Measurements from ENCODE around the gene CCSER2. TPM values are rescaled to one million over a fixed set of nuclear protein-coding genes. Genes with fewer than 3 reads are reported as not detected.
A peak's percentile ranks its signal among the peaks of the same experiment; 100 is the strongest.

CCSER2 gene
- total RNA-seq, 2 experiments from 2014 or later, result 86.4 to 93.1 TPM

DNA sequence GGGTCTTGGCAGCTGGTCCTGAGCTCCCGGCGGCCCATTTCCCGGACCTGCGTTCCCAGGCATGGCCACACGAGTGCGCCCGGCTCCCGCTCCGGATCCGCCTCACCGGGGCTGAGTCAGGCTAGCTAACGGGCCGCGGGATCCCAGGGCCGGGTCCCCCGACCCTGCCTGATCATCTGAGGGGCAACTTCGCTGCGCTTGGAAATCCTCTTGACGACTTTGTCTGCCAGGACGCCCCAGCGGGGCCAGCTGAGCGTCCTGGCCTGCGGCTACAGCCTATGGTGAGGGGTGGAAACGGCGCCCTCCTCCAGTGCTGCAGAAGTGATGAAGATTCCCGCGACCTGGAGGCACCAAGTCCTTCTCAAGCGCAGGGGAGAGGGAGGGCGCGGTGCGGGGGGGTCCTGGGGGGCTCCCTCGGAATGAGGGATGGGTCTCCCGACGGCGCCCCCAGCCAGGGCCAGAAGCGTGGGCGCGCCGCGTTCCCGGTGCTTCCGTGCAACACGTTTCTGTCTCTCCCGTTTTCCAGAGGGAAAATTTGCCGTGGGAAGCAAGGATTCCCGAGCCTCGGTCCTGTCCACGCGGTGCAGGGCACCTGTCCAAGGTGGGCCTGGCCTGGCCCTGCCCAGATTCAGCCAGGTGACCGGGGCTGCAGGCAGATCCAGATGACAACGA, 212.4 kb downstream of the CCSER2 start:
- peak; percentile 68 for DNase-seq
- no peak overlapping the region for H3K27ac Mint-ChIP-seq
- peaks cover 12% of the 10 kb centered on the region for H3K27me3 Mint-ChIP-seq
- ChIA-PET CTCF (interaction anchor here (0.6 to 4.5 kb wide), 10 partner anchors 9 to 327 kb away, joined by 3 to 21 read pairs (median 5); no protein-coding TSS in a partner anchor), POLR2A (no interaction called here)
- H3K4me3 Mint-ChIP-seq, result peak overlapping the region; percentile 38
- peaks cover 9% of the 10 kb centered on the region for H3K4me1 Mint-ChIP-seq
- no peaks in the 10 kb centered on the region for H3K9me3 Mint-ChIP-seq
- no peaks in the 10 kb centered on the region for H3K36me3 Mint-ChIP-seq (ENCODE audit: low read depth)

DNA sequence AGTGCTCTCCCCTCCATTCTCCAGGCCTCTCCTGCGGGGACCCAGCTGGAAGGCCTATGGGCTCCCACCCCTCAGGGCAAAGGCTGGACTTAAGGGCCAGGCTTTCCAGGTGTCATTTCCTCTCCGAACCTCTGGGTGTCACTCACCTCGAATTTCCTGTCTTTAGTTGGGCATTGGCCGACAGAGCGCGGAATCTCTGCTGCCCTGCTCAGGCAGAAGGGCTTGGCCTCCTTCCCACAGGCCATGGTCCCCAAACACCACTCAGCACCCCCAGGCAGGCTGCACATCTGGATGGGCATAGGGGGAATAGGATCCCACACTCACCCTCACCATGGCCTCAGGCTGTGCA, 212.9 kb downstream of the CCSER2 start:
- H3K4me1 Mint-ChIP-seq, result peaks cover 9% of the 10 kb centered on the region
- no peaks in the 10 kb centered on the region for H3K9me3 Mint-ChIP-seq
- H3K4me3 Mint-ChIP-seq, result peak overlapping the region; percentile 38
- POLR2A ChIA-PET, result no interaction called here
- no peaks in the 10 kb centered on the region for H3K36me3 Mint-ChIP-seq (ENCODE audit: low read depth)
- peaks cover 16% of the 10 kb centered on the region for H3K27me3 Mint-ChIP-seq
- H3K27ac Mint-ChIP-seq, result no peak overlapping the region
- DNase-seq, result no peak
- CTCF ChIA-PET, result interaction anchor here (1.4 to 4.5 kb wide), 5 partner anchors 10 to 284 kb away, joined by 4 to 21 read pairs (median 11); no protein-coding TSS in a partner anchor

DNA sequence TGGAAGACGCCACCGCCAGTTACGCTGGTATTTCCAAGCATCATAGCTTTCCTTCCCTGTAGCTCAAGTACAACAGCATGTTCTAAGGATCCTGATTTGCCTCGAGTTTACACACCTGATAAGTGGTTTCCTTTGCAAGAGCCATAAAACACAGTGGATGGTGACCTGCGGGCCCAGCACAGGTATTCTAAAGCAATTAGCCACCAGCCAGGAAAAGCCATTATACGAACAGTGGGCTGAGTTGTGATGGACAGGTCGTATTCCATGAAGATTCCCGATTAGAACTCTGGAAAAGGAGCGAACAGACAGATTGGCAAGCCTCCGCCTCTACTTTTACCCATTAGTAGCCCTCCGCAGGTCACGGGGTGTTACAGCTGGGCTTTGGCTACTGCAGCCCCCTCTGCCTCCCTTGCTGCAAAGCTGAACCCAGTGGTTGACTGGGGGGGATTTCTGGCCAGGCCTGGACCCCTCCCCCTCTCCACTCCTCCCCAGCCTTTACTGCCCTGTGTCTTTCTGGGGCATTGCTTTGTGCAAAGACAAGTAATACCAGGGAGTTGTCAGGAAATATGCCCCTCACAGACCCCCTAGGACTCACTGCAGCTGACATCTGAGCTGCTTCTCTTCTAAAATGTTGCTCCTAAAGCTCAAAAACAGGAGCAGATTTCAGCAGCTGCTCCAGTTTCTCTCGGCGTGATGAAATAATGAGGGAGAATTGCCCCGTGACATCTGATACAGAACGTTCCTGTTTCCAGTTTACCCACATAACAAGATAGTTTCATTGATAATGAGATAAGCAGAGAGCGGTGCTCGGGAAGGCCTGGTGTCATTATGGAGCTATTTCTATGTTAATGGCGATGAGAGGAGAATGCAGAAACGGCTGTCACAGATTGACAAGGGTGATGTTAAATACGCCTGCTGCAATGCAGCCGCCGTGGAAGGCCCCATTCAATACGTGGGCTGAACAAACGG, 214.4 kb downstream of the CCSER2 start:
- no peak overlapping the region for H3K4me3 Mint-ChIP-seq
- no peak overlapping the region for H3K27ac Mint-ChIP-seq
- DNase-seq, result no peak
- peaks cover 17% of the 10 kb centered on the region for H3K27me3 Mint-ChIP-seq
- peaks cover 7% of the 10 kb centered on the region for H3K4me1 Mint-ChIP-seq
- no peaks in the 10 kb centered on the region for H3K36me3 Mint-ChIP-seq (ENCODE audit: low read depth)
- ChIA-PET CTCF (interaction anchor here (2.6 to 4.5 kb wide), 2 partner anchors 12 to 276 kb away, joined by 14 to 21 read pairs; no protein-coding TSS in a partner anchor), POLR2A (no interaction called here)
- no peaks in the 10 kb centered on the region for H3K9me3 Mint-ChIP-seq

DNA sequence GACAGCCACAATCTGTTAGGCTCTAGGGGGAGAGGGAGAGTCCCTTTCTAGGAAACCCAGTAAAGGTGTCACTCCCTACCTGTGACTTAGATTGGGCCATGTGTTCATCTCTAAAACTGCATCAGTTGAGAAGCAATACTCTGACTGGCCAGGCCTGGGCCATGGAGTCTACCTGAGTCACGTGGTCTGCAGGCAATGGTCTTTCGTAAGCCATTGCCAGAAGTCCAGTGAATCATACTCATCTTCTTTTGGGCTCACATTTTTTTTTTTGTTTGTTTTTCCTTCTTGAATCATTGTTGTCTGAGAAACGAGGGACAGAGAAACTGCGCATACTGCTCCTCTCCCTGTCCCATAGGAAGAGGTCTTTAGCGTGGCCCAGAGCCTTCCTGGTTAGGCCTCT, 215.6 kb downstream of the CCSER2 start:
- no peak overlapping the region for H3K4me3 Mint-ChIP-seq
- H3K36me3 Mint-ChIP-seq (ENCODE audit: low read depth), result no peaks in the 10 kb centered on the region
- peaks cover 19% of the 10 kb centered on the region for H3K27me3 Mint-ChIP-seq
- DNase-seq, result no peak
- ChIA-PET CTCF (interaction anchor here (4.5 kb wide), 1 partner anchor 277 kb away, joined by 21 read pairs; no protein-coding TSS in a partner anchor), POLR2A (no interaction called here)
- H3K27ac Mint-ChIP-seq, result no peak overlapping the region
- peaks cover 7% of the 10 kb centered on the region for H3K4me1 Mint-ChIP-seq
- no peaks in the 10 kb centered on the region for H3K9me3 Mint-ChIP-seq

DNA sequence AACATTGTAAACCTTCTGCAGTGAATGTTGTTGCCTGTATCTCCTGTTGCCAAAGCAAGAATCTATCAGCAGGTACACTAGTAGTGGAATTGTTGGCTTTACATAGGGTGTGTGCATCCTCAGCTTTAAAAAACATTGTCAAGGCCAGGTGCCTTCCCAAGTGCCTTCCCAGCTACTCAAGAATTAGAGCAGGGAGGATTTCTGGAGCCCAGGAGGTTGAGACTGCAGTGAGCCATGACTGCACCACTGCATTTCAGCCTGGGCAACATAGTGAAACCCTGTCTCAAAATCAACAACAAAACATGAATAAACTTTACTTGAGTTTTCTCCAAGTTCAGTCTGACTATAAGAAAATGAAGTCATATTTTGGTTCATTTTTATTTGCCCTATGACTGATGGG, 217.3 kb downstream of the CCSER2 start:
- no peak for DNase-seq
- no peak overlapping the region for H3K4me3 Mint-ChIP-seq
- H3K27ac Mint-ChIP-seq, result no peak overlapping the region
- H3K4me1 Mint-ChIP-seq, result peaks cover 6% of the 10 kb centered on the region
- peaks cover 19% of the 10 kb centered on the region for H3K27me3 Mint-ChIP-seq
- no peaks in the 10 kb centered on the region for H3K36me3 Mint-ChIP-seq (ENCODE audit: low read depth)
- no peaks in the 10 kb centered on the region for H3K9me3 Mint-ChIP-seq
- CTCF ChIA-PET, result interaction anchor here (1.0 kb wide), 1 partner anchor 9 kb away, joined by 3 read pairs; no protein-coding TSS in a partner anchor
- POLR2A ChIA-PET, result no interaction called here

DNA sequence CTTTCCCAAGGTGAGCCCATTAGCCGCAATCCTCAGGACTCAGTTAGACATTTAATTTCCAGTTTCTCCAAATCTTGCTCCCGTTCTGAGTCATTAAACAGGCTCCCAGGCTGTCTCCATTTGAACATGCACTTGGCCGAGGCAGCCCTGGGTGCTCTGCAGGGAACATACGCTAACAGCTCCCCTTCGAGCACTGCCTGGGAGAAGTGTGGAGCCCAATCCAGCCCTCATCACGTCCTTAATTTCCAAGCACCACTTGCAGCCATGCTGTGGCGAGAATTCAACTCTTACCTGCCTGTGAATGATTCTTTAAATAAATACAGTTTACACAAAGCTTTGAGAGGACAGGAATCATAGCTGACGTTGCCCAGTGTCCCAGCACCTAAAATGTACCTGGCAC, 218.2 kb downstream of the CCSER2 start:
- Mint-ChIP-seq H3K4me3 (no peak overlapping the region), H3K36me3 (ENCODE audit: low read depth) (no peaks in the 10 kb centered on the region), H3K9me3 (no peaks in the 10 kb centered on the region), H3K4me1 (no peaks in the 10 kb centered on the region), H3K27me3 (peaks cover 14% of the 10 kb centered on the region), H3K27ac (no peak overlapping the region)
- DNase-seq, result no peak
- ChIA-PET POLR2A (no interaction called here), CTCF (no interaction called here)

DNA sequence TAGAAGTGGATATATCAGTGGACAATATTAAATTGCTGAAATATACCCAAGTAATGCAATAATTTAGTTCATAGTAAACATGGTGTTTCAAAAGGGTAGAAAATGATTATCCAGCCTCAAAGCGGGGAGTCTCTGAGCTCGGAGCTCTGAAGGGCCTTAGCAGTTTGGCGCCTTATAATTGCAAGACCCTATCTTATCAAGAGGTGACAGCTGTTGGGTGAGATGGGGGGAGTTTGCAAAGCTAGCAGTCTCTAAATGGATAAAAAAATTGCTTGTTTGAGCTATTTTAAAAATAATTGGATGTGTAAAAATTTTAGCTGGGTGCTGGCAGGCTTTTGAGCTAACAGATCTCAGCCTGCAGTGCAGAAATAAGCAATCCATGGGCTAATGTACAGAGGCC, 219.2 kb downstream of the CCSER2 start:
- Mint-ChIP-seq H3K9me3 (no peaks in the 10 kb centered on the region), H3K36me3 (ENCODE audit: low read depth) (no peaks in the 10 kb centered on the region), H3K27me3 (peaks cover 14% of the 10 kb centered on the region), H3K4me3 (no peak overlapping the region), H3K4me1 (no peaks in the 10 kb centered on the region), H3K27ac (no peak overlapping the region)
- ChIA-PET POLR2A (no interaction called here), CTCF (interaction anchor here (0.7 to 1.2 kb wide), 2 partner anchors 281 to 412 kb away, joined by 3 to 4 read pairs; no protein-coding TSS in a partner anchor)
- DNase-seq, result no peak

DNA sequence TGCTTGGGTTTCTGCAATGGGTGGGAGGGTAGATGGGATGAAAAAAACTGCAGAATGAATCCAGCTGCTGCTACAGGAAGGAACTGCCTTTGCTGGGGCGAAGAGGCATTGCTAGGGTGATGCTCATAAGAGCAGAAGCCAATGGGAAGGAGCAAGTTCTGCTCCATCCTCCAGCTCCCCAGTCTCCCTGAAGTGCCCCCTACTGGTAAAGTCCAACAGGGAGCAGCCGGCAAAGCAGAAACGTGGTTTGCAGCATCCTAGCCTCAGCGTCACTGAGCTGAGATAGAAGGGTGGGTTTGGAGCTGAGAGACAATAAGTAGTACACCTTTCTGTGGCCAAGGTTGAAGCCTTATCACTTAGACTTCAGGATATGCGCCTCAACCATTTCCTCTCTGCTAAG, 220.5 kb downstream of the CCSER2 start:
- Mint-ChIP-seq H3K36me3 (ENCODE audit: low read depth) (no peaks in the 10 kb centered on the region), H3K27ac (no peak overlapping the region), H3K4me3 (no peak overlapping the region), H3K9me3 (no peaks in the 10 kb centered on the region), H3K27me3 (peaks cover 14% of the 10 kb centered on the region), H3K4me1 (no peaks in the 10 kb centered on the region)
- CTCF ChIA-PET, result interaction anchor here (0.9 to 1.1 kb wide), 2 partner anchors 8 to 282 kb away, joined by 3 to 4 read pairs; no protein-coding TSS in a partner anchor
- DNase-seq, result no peak
- POLR2A ChIA-PET, result no interaction called here

DNA sequence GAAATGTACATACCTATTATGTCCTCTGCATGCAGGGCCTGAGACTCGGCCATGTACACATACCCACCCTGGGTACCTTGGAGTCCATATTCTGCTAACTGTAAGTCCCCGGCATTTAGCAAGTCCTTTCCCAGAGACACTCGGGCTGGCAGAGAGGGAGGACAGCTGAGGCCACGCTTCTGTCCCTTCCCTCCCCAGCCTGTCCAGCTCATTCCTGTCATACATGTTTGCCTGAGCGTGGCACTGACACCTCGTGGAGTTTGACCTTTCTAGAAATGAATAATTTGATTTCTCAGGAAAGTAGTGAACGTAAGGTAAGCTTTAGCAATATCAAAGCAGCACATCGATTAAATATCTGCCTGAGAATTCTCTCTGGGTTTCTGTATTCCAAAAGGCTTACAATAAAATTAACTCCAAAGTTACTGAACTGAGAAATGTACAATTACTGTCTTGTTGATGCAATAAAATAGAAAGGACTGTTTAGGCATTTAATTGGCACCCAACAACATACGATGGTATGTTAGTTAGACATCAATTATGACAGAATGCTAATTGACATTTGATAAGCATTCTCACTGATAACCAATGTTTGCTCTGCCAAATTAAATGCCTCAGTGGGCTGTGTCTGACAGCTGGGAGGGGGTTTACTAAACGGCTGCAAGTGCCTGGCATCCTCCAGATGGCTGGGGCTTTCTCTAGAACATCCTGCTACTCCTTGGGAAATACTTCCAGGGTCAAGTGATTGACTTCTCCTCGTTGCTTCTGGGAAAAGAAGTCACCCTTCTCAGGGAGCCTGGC, 221.2 kb downstream of the CCSER2 start:
- H3K9me3 Mint-ChIP-seq, result no peaks in the 10 kb centered on the region
- H3K36me3 Mint-ChIP-seq (ENCODE audit: low read depth), result no peaks in the 10 kb centered on the region
- DNase-seq, result no peak
- CTCF ChIA-PET, result interaction anchor here (0.9 to 1.2 kb wide), 4 partner anchors 9 to 282 kb away, joined by 3 to 5 read pairs (median 4); no protein-coding TSS in a partner anchor
- H3K27ac Mint-ChIP-seq, result no peak overlapping the region
- POLR2A ChIA-PET, result no interaction called here
- no peak overlapping the region for H3K4me3 Mint-ChIP-seq
- H3K4me1 Mint-ChIP-seq, result no peaks in the 10 kb centered on the region
- H3K27me3 Mint-ChIP-seq, result peaks cover 14% of the 10 kb centered on the region

DNA sequence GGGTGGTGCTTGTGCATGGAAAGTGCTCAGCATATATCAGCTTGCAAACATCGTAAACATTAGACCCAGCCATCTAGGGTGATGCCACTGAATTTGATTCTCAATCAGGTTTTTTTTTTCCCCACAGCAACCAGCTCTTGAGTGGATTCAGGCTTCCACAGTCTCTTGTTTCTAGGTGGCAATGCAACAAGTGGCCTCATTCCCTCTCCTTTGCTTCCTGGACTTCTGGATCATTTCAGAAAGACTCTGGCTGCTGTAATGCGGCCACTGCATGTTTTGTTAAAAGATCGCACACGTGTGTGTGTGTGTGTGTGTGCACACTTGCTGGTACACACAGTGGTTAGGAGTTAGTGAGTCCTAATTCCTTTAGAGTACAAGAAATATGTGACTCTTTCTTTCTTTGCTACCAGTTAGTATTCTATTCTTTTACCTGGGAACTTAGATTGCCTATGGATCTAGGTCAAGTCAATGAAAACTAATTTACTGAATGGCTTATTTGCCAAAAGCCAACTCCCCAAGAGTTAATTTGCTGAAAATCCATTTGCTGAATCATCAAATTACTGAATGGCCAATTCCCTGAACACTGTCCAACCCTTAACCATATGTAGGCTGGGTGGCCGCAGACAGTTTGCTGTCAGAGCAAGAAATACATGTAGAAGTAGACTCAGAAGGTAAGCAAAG, 222.5 kb downstream of the CCSER2 start:
- Mint-ChIP-seq H3K4me3 (no peak overlapping the region), H3K4me1 (no peaks in the 10 kb centered on the region), H3K27ac (no peak overlapping the region), H3K27me3 (peaks cover 14% of the 10 kb centered on the region), H3K9me3 (no peaks in the 10 kb centered on the region), H3K36me3 (ENCODE audit: low read depth) (no peaks in the 10 kb centered on the region)
- DNase-seq, result no peak
- POLR2A ChIA-PET, result no interaction called here
- CTCF ChIA-PET, result interaction anchor here (0.9 to 1.2 kb wide), 2 partner anchors 11 to 283 kb away, joined by 3 to 5 read pairs; no protein-coding TSS in a partner anchor

DNA sequence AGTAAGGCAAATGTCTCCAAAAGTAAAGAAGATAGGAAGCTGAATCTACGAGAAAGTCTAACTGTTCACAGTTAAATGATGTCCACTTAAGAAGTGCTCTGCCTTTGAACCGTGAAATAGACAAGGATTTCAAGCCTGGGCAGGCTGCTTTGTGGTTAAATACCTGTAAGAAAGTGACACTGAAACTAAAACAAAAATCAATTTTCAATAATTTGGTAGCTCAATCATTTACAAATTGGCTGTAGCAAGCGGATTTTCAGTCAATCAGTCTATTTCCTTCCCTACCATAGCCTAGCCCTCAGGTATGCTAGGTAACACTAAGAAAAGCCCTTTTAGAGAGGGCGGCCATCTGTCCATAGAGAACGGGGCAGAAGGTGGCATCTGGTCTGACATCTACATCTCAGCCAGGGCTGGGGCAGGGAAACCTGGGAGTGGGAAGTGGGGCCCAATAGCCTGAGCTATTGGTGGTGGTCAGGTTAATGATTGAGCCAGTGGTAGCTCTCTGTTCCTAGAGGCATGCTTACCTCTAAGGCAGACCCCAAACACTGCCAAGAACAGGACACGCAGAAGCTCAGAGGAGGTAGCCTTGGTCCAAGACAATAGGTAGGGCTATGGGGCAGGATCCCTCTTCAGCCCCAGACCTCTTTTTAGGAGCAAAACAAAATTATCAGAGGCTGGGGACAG, 223.2 kb downstream of the CCSER2 start:
- no peaks in the 10 kb centered on the region for H3K4me1 Mint-ChIP-seq
- no peak overlapping the region for H3K4me3 Mint-ChIP-seq
- DNase-seq, result no peak
- H3K36me3 Mint-ChIP-seq (ENCODE audit: low read depth), result no peaks in the 10 kb centered on the region
- POLR2A ChIA-PET, result no interaction called here
- CTCF ChIA-PET, result no interaction called here
- no peak overlapping the region for H3K27ac Mint-ChIP-seq
- no peaks in the 10 kb centered on the region for H3K9me3 Mint-ChIP-seq
- H3K27me3 Mint-ChIP-seq, result peaks cover 10% of the 10 kb centered on the region

DNA sequence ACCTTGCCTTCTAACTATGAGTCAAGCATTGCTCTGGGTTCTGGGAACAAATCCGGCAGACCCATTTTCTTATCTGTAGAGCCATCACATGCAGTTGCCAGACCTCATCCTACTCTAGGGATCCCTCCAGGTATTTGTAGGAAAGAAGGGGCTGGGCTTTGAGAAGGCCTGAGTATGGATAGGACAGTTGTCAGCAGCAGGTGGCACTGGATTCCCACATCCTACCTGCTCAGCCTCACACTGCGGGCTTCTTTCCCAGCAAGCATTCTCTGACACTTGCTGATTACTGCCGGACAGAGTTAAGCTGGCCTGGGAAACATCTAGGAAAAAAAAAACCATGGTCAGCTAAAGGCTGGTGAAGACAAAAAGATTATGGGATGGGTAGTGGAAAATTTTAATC, 224.1 kb downstream of the CCSER2 start:
- H3K27me3 Mint-ChIP-seq, result peaks cover 11% of the 10 kb centered on the region
- no peak overlapping the region for H3K27ac Mint-ChIP-seq
- no peaks in the 10 kb centered on the region for H3K4me1 Mint-ChIP-seq
- no peak overlapping the region for H3K4me3 Mint-ChIP-seq
- no peaks in the 10 kb centered on the region for H3K36me3 Mint-ChIP-seq (ENCODE audit: low read depth)
- no peak for DNase-seq
- ChIA-PET POLR2A (no interaction called here), CTCF (no interaction called here)
- H3K9me3 Mint-ChIP-seq, result no peaks in the 10 kb centered on the region
